ENCODE measurements around the gene LPCAT1.

DNA sequence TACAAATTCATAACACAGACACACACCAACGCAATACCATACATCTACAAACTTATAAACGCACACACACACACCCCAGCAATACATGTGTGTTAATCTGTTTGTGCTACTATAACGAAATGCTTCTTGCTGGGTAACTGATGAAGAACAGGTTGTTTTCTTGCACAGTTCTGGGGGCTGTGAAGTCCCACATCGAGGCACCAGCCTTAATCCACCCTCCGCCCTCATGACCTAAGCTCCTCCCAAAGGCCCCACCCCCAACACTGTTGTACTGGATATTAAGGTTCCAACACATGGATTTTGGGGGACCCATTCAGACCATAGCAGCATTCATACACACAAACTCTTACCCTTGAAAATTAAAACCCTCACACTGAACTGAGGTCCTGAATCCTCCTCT lies 38.8 kb upstream of the LPCAT1 start:
- no peak for TF ChIP-seq POLR2A (IDR thresholded peaks at IDR 0.05; ENCODE audit: low read length)
- no peak for TF ChIP-seq GATA1 (IDR thresholded peaks at IDR 0.05; ENCODE audit: low read depth, low read length)
